Measurements from ENCODE around the gene RWDD3.

GRCh38 chr1:95230256-95230655 is 3.8 kb upstream of the RWDD3 start:
- no peak for TF ChIP-seq CTCF (IDR thresholded peaks at IDR 0.05)
- TF ChIP-seq POLR2A (IDR thresholded peaks at IDR 0.05) = no peak
